Astrocyte (in vitro differentiated cells and primary cell): ENCODE results near the gene RGL1. TPM values are rescaled to one million over a fixed set of nuclear protein-coding genes. Genes with fewer than 3 reads are reported as not detected.

Experiments
- DNase-seq: peaks from one replicate; pipeline ENCODE4 v3.0.0-alpha.2; 2010; ENCODE audit warnings: low read depth
- FAIRE-seq: peaks from 2 replicates; lab custom pipeline; 2011; peaks lifted over from hg19 to GRCh38; lab: Jason Lieb, UNC
- H2AFZ ChIP-seq: 2 replicates; pipeline ENCODE4 v1.6.0; 2012; ENCODE audit warnings: low read depth, low read length, inconsistent platforms
- H3K27ac ChIP-seq: 2 replicates; pipeline ENCODE4 v1.5.1; 2011; ENCODE audit warnings: low read depth, low read length, inconsistent platforms
- H3K27me3 ChIP-seq: 2 replicates; pipeline ENCODE4 v1.6.0; 2011; ENCODE audit warnings: low read length, inconsistent platforms; ENCODE audit not compliant: insufficient read depth
- H3K36me3 ChIP-seq: 2 replicates; pipeline ENCODE4 v1.5.1; 2011; ENCODE audit warnings: low read length, inconsistent platforms; ENCODE audit not compliant: insufficient read depth
- H3K4me1 ChIP-seq: 2 replicates; pipeline ENCODE4 v1.5.1; 2011; ENCODE audit warnings: low read length, inconsistent platforms; ENCODE audit not compliant: insufficient read depth
- H3K4me2 ChIP-seq: 2 replicates; pipeline ENCODE4 v1.6.0; 2012; ENCODE audit warnings: low read length, inconsistent platforms
- H3K4me3 ChIP-seq: 2 replicates; pipeline ENCODE4 v1.5.1; 2011; ENCODE audit warnings: low read depth, mild to moderate bottlenecking, low read length, inconsistent platforms; ENCODE audit not compliant: insufficient read depth
- H3K79me2 ChIP-seq: 2 replicates; pipeline ENCODE4 v1.6.0; 2012; ENCODE audit warnings: mild to moderate bottlenecking, low read length, inconsistent platforms; ENCODE audit not compliant: insufficient read depth
- H3K9ac ChIP-seq: 2 replicates; pipeline ENCODE4 v1.6.0; 2012; ENCODE audit warnings: mild to moderate bottlenecking, low read length, inconsistent platforms
- H3K9me3 ChIP-seq: 2 replicates; pipeline ENCODE4 v1.5.1; 2012; ENCODE audit warnings: low read depth, mild to moderate bottlenecking, low read length, inconsistent platforms; ENCODE audit not compliant: insufficient read depth
- H4K20me1 ChIP-seq: 2 replicates; pipeline ENCODE4 v1.6.0; 2012; ENCODE audit warnings: low read length, inconsistent platforms; ENCODE audit not compliant: insufficient read depth
- H3K27ac Mint-ChIP-seq: one replicate; pipeline ENCODE4 v1.8.0; 2021; ENCODE audit warnings: mild to moderate bottlenecking, mixed read lengths; ENCODE audit not compliant: unreplicated experiment
- H3K27me3 Mint-ChIP-seq: one replicate; pipeline ENCODE4 v1.8.0; 2021; ENCODE audit warnings: low read depth, mixed read lengths; ENCODE audit not compliant: unreplicated experiment
- H3K36me3 Mint-ChIP-seq: one replicate; pipeline ENCODE4 v1.8.0; 2021; ENCODE audit warnings: low read depth, mixed read lengths; ENCODE audit not compliant: unreplicated experiment
- H3K4me1 Mint-ChIP-seq: one replicate; pipeline ENCODE4 v1.8.0; 2021; ENCODE audit warnings: low read depth, mixed read lengths; ENCODE audit not compliant: unreplicated experiment
- H3K4me3 Mint-ChIP-seq: one replicate; pipeline ENCODE4 v1.8.0; 2021; ENCODE audit warnings: mild to moderate bottlenecking, moderate library complexity, mixed read lengths; ENCODE audit not compliant: unreplicated experiment
- H3K9me3 Mint-ChIP-seq: one replicate; pipeline ENCODE4 v1.8.0; 2021; ENCODE audit warnings: mild to moderate bottlenecking, mixed read lengths; ENCODE audit not compliant: unreplicated experiment
- EZH2 ChIP-seq: IDR thresholded peaks from 2 replicates; pipeline ENCODE4 v1.6.1; 2012; ENCODE audit warnings: mild to moderate bottlenecking, low read length, inconsistent platforms; ENCODE audit not compliant: insufficient read depth
- total RNA-seq: library from RNA; stranded (reverse); gene quantifications from 2 replicates; pipeline ENCODE4 v1.2.1, GENCODE V29; 2021
- TF ChIP-seq, protein P1 (sequence below): IDR thresholded peaks from 2 replicates; pipeline ENCODE4 v1.5.1; 2011; ENCODE audit warnings: low read depth, mild to moderate bottlenecking, inconsistent platforms, low read length, moderate library complexity; ENCODE audit not compliant: insufficient read depth

The RGL1 gene
- total RNA-seq, 1 donor from 2014 or later, result 10.1 TPM

- Histone ChIP-seq H3K27ac (no peak overlapping the region), H3K4me3 (peak overlapping the region; percentile 13), H3K4me2 (peak overlapping the region; percentile 68), H3K27me3 (no peaks in the 10 kb centered on the region), H3K79me2 (no peaks in the 10 kb centered on the region), H3K36me3 (no peaks in the 10 kb centered on the region), H3K9ac (peak overlapping the region; percentile 8), H3K4me1 (peaks cover 7% of the 10 kb centered on the region), H4K20me1 (no peaks in the 10 kb centered on the region), H2AFZ (no peak overlapping the region), H3K9me3 (no peaks in the 10 kb centered on the region)
- FAIRE-seq (peak; percentile 85), DNase-seq (peak; percentile 88)
- peaks cover 15% of the 10 kb centered on the region for H3K4me1 Mint-ChIP-seq
- peak overlapping the region; percentile 21 for H3K27ac Mint-ChIP-seq
- H3K9me3 Mint-ChIP-seq, result no peaks in the 10 kb centered on the region
- no peak for TF ChIP-seq EZH2
- TF ChIP-seq, protein P1, sequence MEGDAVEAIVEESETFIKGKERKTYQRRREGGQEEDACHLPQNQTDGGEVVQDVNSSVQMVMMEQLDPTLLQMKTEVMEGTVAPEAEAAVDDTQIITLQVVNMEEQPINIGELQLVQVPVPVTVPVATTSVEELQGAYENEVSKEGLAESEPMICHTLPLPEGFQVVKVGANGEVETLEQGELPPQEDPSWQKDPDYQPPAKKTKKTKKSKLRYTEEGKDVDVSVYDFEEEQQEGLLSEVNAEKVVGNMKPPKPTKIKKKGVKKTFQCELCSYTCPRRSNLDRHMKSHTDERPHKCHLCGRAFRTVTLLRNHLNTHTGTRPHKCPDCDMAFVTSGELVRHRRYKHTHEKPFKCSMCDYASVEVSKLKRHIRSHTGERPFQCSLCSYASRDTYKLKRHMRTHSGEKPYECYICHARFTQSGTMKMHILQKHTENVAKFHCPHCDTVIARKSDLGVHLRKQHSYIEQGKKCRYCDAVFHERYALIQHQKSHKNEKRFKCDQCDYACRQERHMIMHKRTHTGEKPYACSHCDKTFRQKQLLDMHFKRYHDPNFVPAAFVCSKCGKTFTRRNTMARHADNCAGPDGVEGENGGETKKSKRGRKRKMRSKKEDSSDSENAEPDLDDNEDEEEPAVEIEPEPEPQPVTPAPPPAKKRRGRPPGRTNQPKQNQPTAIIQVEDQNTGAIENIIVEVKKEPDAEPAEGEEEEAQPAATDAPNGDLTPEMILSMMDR, result no peak
- peaks cover 6% of the 10 kb centered on the region for H3K36me3 Mint-ChIP-seq
- H3K27me3 Mint-ChIP-seq, result no peaks in the 10 kb centered on the region
- H3K4me3 Mint-ChIP-seq, result no peak overlapping the region
Measured at GRCh38 chr1:183757061-183757460, 47.9 kb upstream of the RGL1 start.

DNA sequence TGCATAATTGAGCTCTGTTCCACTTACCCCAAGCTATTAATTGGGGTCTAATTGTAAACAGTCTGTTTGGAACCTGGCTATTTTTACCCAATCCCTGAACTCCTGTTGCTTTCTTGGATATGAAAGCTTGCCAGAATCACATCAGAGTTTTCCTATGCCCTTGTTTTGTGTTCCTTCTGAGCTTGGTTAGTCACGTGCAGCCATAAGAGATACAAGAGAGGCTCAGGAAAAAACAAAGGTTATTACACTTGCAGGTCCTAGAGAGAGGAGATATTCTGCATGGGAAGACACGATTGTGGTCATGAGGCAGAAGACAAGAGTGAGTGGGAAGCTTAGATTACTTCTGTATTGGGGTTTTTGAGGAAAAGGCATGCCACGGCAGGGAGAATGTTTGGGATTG is 46.0 kb upstream of the RGL1 start:
- peaks cover 15% of the 10 kb centered on the region for H3K4me1 Mint-ChIP-seq
- H3K4me2 ChIP-seq, result no peak overlapping the region
- H3K9me3 Mint-ChIP-seq, result peaks cover 9% of the 10 kb centered on the region
- no peak overlapping the region for H3K4me3 Mint-ChIP-seq
- no peak overlapping the region for H3K27ac ChIP-seq
- no peaks in the 10 kb centered on the region for H3K27me3 Mint-ChIP-seq
- peaks cover 12% of the 10 kb centered on the region for H3K36me3 Mint-ChIP-seq
- no peaks in the 10 kb centered on the region for H4K20me1 ChIP-seq
- H3K36me3 ChIP-seq, result no peaks in the 10 kb centered on the region
- H3K27me3 ChIP-seq, result no peaks in the 10 kb centered on the region
- H3K79me2 ChIP-seq, result no peaks in the 10 kb centered on the region
- no peak overlapping the region for H2AFZ ChIP-seq
- no peak overlapping the region for H3K4me3 ChIP-seq
- H3K9ac ChIP-seq, result no peak overlapping the region
- TF ChIP-seq, protein P1, result no peak
- TF ChIP-seq EZH2, result no peak
- H3K9me3 ChIP-seq, result no peaks in the 10 kb centered on the region
- FAIRE-seq (no peak), DNase-seq (no peak)
- peaks cover 7% of the 10 kb centered on the region for H3K4me1 ChIP-seq
- no peak overlapping the region for H3K27ac Mint-ChIP-seq

DNA sequence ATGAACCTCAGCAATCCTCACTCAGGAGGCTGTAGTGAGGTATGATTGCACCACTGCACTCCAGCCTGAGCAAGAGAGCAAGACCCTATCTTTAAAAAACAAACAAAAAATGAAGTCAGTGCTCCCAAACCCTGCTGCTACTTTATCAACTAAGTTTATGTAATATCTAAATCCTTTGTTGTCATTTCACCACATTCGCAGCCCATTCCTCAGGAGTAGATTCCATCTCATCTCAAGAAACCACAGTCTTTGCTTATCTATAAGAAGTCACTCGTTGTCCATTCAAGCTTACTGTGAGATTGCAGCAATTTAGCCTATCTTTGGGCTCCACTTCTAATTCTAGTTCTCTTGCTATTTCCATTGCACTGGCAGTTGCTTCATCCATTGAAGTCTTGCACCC is 44.3 kb upstream of the RGL1 start:
- Histone ChIP-seq H3K4me3 (no peak overlapping the region), H3K36me3 (no peaks in the 10 kb centered on the region), H3K27me3 (no peaks in the 10 kb centered on the region), H3K9me3 (no peaks in the 10 kb centered on the region), H3K9ac (no peak overlapping the region), H3K27ac (no peak overlapping the region), H3K4me2 (no peak overlapping the region), H4K20me1 (no peaks in the 10 kb centered on the region), H2AFZ (no peak overlapping the region), H3K4me1 (peaks cover 7% of the 10 kb centered on the region), H3K79me2 (no peaks in the 10 kb centered on the region)
- FAIRE-seq, result no peak
- H3K4me1 Mint-ChIP-seq, result peaks cover 11% of the 10 kb centered on the region
- H3K9me3 Mint-ChIP-seq, result peaks cover 18% of the 10 kb centered on the region
- H3K27me3 Mint-ChIP-seq, result no peaks in the 10 kb centered on the region
- DNase-seq, result peak; percentile 49
- peaks cover 23% of the 10 kb centered on the region for H3K36me3 Mint-ChIP-seq
- TF ChIP-seq, protein P1, result no peak
- no peak for TF ChIP-seq EZH2
- H3K4me3 Mint-ChIP-seq, result no peak overlapping the region
- no peak overlapping the region for H3K27ac Mint-ChIP-seq
